Right lobe of liver (tissue), 6 donors: Measurements from ENCODE around the gene TARM1. TPM values are rescaled to one million over a fixed set of nuclear protein-coding genes. Genes with fewer than 3 reads are reported as not detected.

Source experiments
- ATAC-seq, 4 donors: fragments of 200-7000 bp; cut with Tn5 transposase; one replicate each; pipeline ENCODE4 v1.9.1; 2020; ENCODE audit warnings: mild to moderate bottlenecking in 4 of 4, moderate library complexity in 4 of 4
- DNase-seq, 3 donors: peaks; one replicate each; pipeline ENCODE4 v3.0.0-alpha.2; 2020
- H3K27ac ChIP-seq, 3 donors: fragments of 200-600 bp; one replicate each; pipeline ENCODE4 v1.8.0; 2022
- H3K27me3 ChIP-seq, 2 donors: fragments of 200-600 bp; one replicate each; pipeline ENCODE4 v1.8.0; 2022
- H3K36me3 ChIP-seq, 4 donors: fragments of 200-600 bp; sonication (generic) in 1 of 4; one replicate each; pipeline versions ENCODE4 v1.5.1 to v1.8.0; 2017 to 2022; ENCODE audit warnings: control low read depth in 1 of 4
- H3K4me1 ChIP-seq, 4 donors: fragments of 200-600 bp; sonication (generic) in 1 of 4; one replicate each; pipeline versions ENCODE4 v1.5.1 to v1.8.0; 2017 to 2022; ENCODE audit warnings: control low read depth in 1 of 4
- H3K4me3 ChIP-seq, 3 donors: fragments of 200-600 bp; one replicate each; pipeline ENCODE4 v1.8.0; 2022
- H3K9me3 ChIP-seq, 4 donors: fragments of 200-600 bp; sonication (generic) in 1 of 4; one replicate each; pipeline versions ENCODE4 v1.5.1 to v1.8.0; 2017 to 2022; ENCODE audit warnings: control low read depth in 1 of 4
- POLR2A ChIP-seq: fragments of 450-650 bp; IDR thresholded peaks from one replicate; pipeline ENCODE4 v1.6.1; 2017; ENCODE audit warnings: antibody characterized with exemption, mild to moderate bottlenecking
- WGBS: methylation state at CpG from one replicate; pipeline ENCODE4 v1.1.6; 2018; ENCODE audit warnings: low coverage, low lambda C conversion rate; ENCODE audit not compliant: insufficient coverage; ENCODE audit errors: missing lambda C conversion rate; 5-methylcytosine and 5-hydroxymethylcytosine counted together
- intact Hi-C, 2 donors: fragments of 100-400 bp; cut with DNase I; formaldehyde crosslinking; loops; one replicate each; pipeline versions ENCODE4 v1.11.2 to v1.14.1; 2022
- total RNA-seq, 6 experiments: library from RNA; depleted of rRNA in 2 of 6; stranded (reverse); fragments of >200 nt in 2 of 6; fragmentation: NEBNext Ultra II Directional in 3 of 6; extraction: Animal tissue kit (Norgen Biotek cat#: 25700) in 3 of 6; gene quantifications; one replicate each; pipeline versions ENCODE4 v1.1.0 to v1.2.4, GENCODE V29; 2016 to 2023
- TF ChIP-seq, protein P1 (sequence below), 4 donors: fragments of 200-600 bp in 3 of 4; fragments of 450-650 bp in 1 of 4; IDR thresholded peaks; one replicate each; pipeline versions ENCODE4 v1.5.1 to v1.8.0; 2016 to 2022; ENCODE audit warnings: antibody characterized with exemption in 4 of 4, mild to moderate bottlenecking in 2 of 4
- donor health status: DM: no; HTN: yes; CAD: no.
- donor health status: DM: no; HTN: no; CAD: no.
- donor health status: DM: no; HTN: no; CAD: no.
- donor health status: DM: no; HTN: yes; CAD: no.
- donor health status: DM: no; HTN: yes; CAD: no.

TARM1 gene
- total RNA-seq, 6 experiments from 2014 or later = not detected

GRCh38 chr19:54108496-54108895 is 27.3 kb upstream of the TARM1 start:
- Histone ChIP-seq H3K4me1 (peaks cover 0 to 4% (median 0%) of the 10 kb centered on the region in 4 donors), H3K9me3 (no peaks in the 10 kb centered on the region), H3K36me3 (peaks cover 0 to 44% (median 14%) of the 10 kb centered on the region in 4 donors), H3K27me3 (no peaks in the 10 kb centered on the region), H3K27ac (no peak overlapping the region), H3K4me3 (no peak overlapping the region)
- WGBS = 74% methylated on average over 6 of the region's 7 CpGs
- TF ChIP-seq, protein P1, sequence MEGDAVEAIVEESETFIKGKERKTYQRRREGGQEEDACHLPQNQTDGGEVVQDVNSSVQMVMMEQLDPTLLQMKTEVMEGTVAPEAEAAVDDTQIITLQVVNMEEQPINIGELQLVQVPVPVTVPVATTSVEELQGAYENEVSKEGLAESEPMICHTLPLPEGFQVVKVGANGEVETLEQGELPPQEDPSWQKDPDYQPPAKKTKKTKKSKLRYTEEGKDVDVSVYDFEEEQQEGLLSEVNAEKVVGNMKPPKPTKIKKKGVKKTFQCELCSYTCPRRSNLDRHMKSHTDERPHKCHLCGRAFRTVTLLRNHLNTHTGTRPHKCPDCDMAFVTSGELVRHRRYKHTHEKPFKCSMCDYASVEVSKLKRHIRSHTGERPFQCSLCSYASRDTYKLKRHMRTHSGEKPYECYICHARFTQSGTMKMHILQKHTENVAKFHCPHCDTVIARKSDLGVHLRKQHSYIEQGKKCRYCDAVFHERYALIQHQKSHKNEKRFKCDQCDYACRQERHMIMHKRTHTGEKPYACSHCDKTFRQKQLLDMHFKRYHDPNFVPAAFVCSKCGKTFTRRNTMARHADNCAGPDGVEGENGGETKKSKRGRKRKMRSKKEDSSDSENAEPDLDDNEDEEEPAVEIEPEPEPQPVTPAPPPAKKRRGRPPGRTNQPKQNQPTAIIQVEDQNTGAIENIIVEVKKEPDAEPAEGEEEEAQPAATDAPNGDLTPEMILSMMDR (IDR thresholded peaks at IDR 0.05) = no peak
- no peak for TF ChIP-seq POLR2A
- DNase-seq (peak in 1 of 3 donors; percentile 7), ATAC-seq (no peak)
- intact Hi-C loops = no loop called here

DNA sequence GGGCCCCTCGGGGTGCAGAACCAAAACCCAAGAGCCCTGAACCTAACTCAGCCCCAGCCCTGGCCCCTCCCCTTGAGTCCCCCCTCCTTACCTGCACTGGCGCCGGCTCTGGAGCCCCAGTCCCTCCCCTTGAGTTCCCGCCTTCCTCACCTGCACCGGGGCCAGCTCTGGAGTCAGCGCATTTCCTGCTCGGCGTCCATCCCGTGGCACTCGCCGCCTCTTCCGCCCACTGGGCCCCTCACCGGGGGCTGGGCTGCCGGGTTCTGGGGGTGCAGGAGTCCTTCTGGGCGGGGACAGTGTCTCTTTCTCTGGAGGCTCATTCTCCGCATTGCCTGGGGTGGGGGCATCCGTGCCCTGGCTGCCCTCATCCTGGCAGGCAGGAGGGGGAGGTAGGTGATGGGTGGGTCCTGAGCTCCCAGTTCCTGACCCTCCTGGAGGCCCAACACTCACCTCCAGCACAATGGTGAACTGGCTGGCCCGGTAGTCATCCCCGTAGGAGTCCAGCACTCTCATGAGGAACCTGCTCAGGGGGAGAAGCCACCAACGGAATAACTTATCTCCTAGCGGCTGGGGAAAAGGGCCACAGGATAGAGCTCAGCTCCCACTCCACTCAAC is 26.8 kb upstream of the TARM1 start:
- H3K27ac ChIP-seq = no peak overlapping the region
- H3K4me1 ChIP-seq = peaks cover 0 to 6% (median 0%) of the 10 kb centered on the region in 4 donors
- intact Hi-C loops = no loop called here
- no peak for TF ChIP-seq POLR2A
- TF ChIP-seq, protein P1 (IDR thresholded peaks at IDR 0.05) = no peak
- H3K9me3 ChIP-seq = no peaks in the 10 kb centered on the region
- 84% methylated on average over 11 of the region's 21 CpGs for WGBS
- H3K27me3 ChIP-seq = no peaks in the 10 kb centered on the region
- peaks cover 0 to 44% (median 14%) of the 10 kb centered on the region in 4 donors for H3K36me3 ChIP-seq
- H3K4me3 ChIP-seq = no peak overlapping the region
- no peak for ATAC-seq
- no peak for DNase-seq

DNA sequence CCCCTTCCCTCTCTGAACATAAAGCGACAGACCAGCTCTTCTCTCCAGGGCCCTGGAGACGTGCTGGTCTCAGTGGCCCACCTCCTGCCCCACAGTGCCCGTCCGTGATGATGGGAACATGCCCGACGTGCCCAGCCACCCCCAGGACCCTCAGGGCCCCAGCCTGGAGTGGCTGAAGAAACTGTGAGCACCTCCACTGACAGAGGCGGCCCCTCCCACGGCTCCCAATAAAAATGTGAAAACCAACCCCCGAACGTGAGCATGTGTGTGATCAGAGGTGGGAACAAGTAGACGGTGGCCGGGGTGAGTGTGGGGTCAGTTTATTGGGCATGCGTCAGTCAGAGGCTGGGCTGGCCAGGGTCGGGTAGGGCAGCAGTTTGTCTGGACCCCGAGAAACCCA is 25.6 kb upstream of the TARM1 start:
- H3K36me3 ChIP-seq = peaks cover 0 to 44% (median 14%) of the 10 kb centered on the region in 4 donors
- H3K27ac ChIP-seq = no peak overlapping the region
- 81% methylated on average over 10 of the region's 15 CpGs for WGBS
- ATAC-seq (no peak), DNase-seq (no peak)
- TF ChIP-seq, protein P1 (IDR thresholded peaks at IDR 0.05) = no peak
- TF ChIP-seq POLR2A = no peak
- no peaks in the 10 kb centered on the region for H3K9me3 ChIP-seq
- H3K4me1 ChIP-seq = peaks cover 0 to 6% (median 0%) of the 10 kb centered on the region in 4 donors
- H3K27me3 ChIP-seq = no peaks in the 10 kb centered on the region
- intact Hi-C loops = no loop called here
- H3K4me3 ChIP-seq = no peak overlapping the region

DNA sequence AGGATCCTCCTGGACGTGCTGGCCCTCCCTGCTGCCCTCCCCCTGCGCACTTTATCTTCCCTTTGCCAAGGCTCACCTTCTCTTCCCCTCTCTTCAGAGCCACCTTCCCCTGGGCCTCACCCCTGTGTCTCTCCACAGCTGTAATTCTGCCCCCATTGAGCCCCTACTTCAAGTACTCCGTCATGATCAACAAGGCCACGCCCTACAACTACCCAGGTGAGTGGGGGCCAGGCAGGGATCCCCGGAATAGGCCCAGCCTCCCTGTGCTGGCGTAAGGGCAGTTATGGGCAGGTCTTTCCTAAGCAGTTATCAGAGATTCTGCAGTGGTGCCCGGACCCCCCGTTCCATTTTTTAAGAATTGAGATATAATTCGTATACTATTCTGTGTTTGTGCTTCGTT is 24.6 kb upstream of the TARM1 start:
- no peak for TF ChIP-seq POLR2A
- TF ChIP-seq, protein P1 (IDR thresholded peaks at IDR 0.05) = no peak
- DNase-seq (no peak), ATAC-seq (no peak)
- Histone ChIP-seq H3K36me3 (peaks cover 0 to 41% (median 13%) of the 10 kb centered on the region in 4 donors), H3K27ac (no peak overlapping the region), H3K27me3 (no peaks in the 10 kb centered on the region), H3K4me1 (peaks cover 0 to 6% (median 0%) of the 10 kb centered on the region in 4 donors), H3K9me3 (no peaks in the 10 kb centered on the region), H3K4me3 (no peak overlapping the region)
- intact Hi-C loops = no loop called here
- 90% methylated on average over 9 of the region's 10 CpGs for WGBS
